ENCODE measurements around the gene MRPL36. TPM values are rescaled to one million over a fixed set of nuclear protein-coding genes. Genes with fewer than 3 reads are reported as not detected.

Gene MRPL36
- total RNA-seq, 1 experiment from 2014 or later = 79.9 TPM

DNA sequence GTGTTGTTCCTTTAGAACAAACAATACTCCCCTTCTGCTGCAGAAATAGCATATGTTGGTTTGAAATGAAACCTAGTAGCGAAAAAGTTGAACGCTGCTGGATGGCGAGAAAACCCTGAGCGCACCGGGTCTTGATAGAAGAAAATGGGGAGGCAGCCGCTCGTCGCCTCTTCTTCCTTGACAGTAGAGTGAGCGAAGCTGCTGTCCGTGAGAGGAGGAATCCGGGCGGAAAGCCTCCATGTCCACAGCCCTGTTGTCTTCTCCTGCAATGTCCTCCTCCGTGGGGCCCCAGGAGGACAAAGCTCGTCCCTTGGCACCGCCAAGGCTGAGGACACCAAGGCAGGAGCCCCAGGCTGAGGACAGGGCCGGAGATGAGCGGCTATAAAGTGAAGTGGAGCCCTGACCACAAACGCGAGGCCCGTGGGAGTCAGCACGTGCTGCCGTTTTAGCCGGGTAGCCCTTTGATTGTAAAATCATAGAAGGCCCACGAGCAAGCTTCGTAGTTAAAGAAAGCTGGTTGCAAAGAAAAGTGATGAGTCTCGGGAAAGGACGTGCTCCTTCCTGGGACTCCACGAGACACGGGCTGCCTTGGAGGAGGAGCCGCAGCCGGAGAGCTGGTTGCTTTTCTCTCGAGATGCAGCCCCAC is 35.6 kb downstream of the MRPL36 start:
- no peaks in the 10 kb centered on the region for H3K4me1 ChIP-seq (ENCODE audit: control insufficient read depth, insufficient read depth, low read length)
- H3K27me3 ChIP-seq (ENCODE audit: control insufficient read depth, insufficient read depth, low read length) = no peaks in the 10 kb centered on the region
- no peaks in the 10 kb centered on the region for H3K36me3 ChIP-seq (ENCODE audit: control insufficient read depth, insufficient read depth, low read length)
- BruUV-seq (replicated peaks) = no TSS peak
- intact Hi-C loops (cut with micrococcal nuclease; ENCODE audit: unreplicated experiment) (loop anchor here (2.0 kb wide), 1 partner anchor 275 kb away; no protein-coding TSS in a partner anchor), in situ Hi-C loops (cut with HindIII; ENCODE audit: low pct_unique_long_range_greater_than_20kb, low sequenced_read_pairs) (no loop called here)
- H3K27ac ChIP-seq (ENCODE audit: low read length) = no peak overlapping the region
- DNase-seq (ENCODE audit: low read depth, low spot score) = no peak
- TF ChIP-seq TCF7L2 (IDR thresholded peaks at IDR 0.05; ENCODE audit: low read depth, low read length) (no peak), REST (IDR thresholded peaks at IDR 0.05; ENCODE audit: insufficient read depth in 1 of 2, low read depth in 2 of 2, low read length in 1 of 2) (no peak), CTCF (IDR thresholded peaks at IDR 0.05) (peak; percentile 57)
- no peaks in the 10 kb centered on the region for H3K9me3 ChIP-seq (ENCODE audit: control insufficient read depth, insufficient read depth, low read depth, low read length)
- POLR2A ChIA-PET = no interaction called here
- CTCF ChIA-PET = interaction anchor here (0.6 to 2.1 kb wide), 2 partner anchors 275 to 1040 kb away, joined by 5 to 6 read pairs; no protein-coding TSS in a partner anchor
- no peak overlapping the region for H3K4me3 ChIP-seq (ENCODE audit: low read depth in 2 of 2, low read length in 2 of 2)
- ATAC-seq = no peak

- H3K4me3 ChIP-seq (ENCODE audit: low read depth in 2 of 2, low read length in 2 of 2) = no peak overlapping the region
- peak; percentile 90 for ATAC-seq
These were observed 36.1 kb downstream of the MRPL36 start for GRCh38 chr5:1763548-1763911.

More at GRCh38 chr5:1763548-1763911, 36.1 kb downstream of the MRPL36 start:
- Histone ChIP-seq H3K27ac (ENCODE audit: low read length) (no peak overlapping the region), H3K36me3 (ENCODE audit: control insufficient read depth, insufficient read depth, low read length) (no peaks in the 10 kb centered on the region), H3K9me3 (ENCODE audit: control insufficient read depth, insufficient read depth, low read depth, low read length) (no peaks in the 10 kb centered on the region), H3K27me3 (ENCODE audit: control insufficient read depth, insufficient read depth, low read length) (no peaks in the 10 kb centered on the region), H3K4me1 (ENCODE audit: control insufficient read depth, insufficient read depth, low read length) (no peaks in the 10 kb centered on the region)
- intact Hi-C loops (cut with micrococcal nuclease; ENCODE audit: unreplicated experiment) (loop anchor here (2.0 kb wide), 1 partner anchor 275 kb away; no protein-coding TSS in a partner anchor), in situ Hi-C loops (cut with HindIII; ENCODE audit: low pct_unique_long_range_greater_than_20kb, low sequenced_read_pairs) (no loop called here)
- TF ChIP-seq CTCF (IDR thresholded peaks at IDR 0.05) = peak; percentile 93
- no peak for TF ChIP-seq REST (IDR thresholded peaks at IDR 0.05; ENCODE audit: insufficient read depth in 1 of 2, low read depth in 2 of 2, low read length in 1 of 2)
- POLR2A ChIA-PET = no interaction called here
- DNase-seq (ENCODE audit: low read depth, low spot score) = peak; percentile 28
- BruUV-seq (replicated peaks) = no TSS peak
- CTCF ChIA-PET = interaction anchor here (0.5 to 2.1 kb wide), 3 partner anchors 120 to 1041 kb away, joined by 4 to 6 read pairs (median 5); no protein-coding TSS in a partner anchor
